Measurements from ENCODE around the gene RAF1. TPM values are rescaled to one million over a fixed set of nuclear protein-coding genes. Genes with fewer than 3 reads are reported as not detected.

The RAF1 gene
- total RNA-seq, 2 experiments from 2014 or later, result 127 to 139 TPM

GRCh38 chr3:12692444-12692843 lies 28.5 kb upstream of the RAF1 start:
- Histone ChIP-seq H3K36me3 (ENCODE audit: insufficient read depth, low read length) (no peaks in the 10 kb centered on the region), H3K27me3 (ENCODE audit: control insufficient read depth in 1 of 2, insufficient read depth in 2 of 2, low read length in 2 of 2) (no peaks in the 10 kb centered on the region), H3K9me3 (ENCODE audit: control insufficient read depth in 1 of 2, insufficient read depth in 1 of 2, low read length in 2 of 2) (no peaks in the 10 kb centered on the region), H3K4me3 (ENCODE audit: low read length) (no peak overlapping the region), H3K27ac (ENCODE audit: low read depth in 1 of 2, low read length in 2 of 2) (no peak overlapping the region), H3K4me1 (ENCODE audit: insufficient read depth, low read length) (no peaks in the 10 kb centered on the region)
- intact Hi-C loops (cut with DNase I, micrococcal nuclease), result no loop called here
- H3K4me1 Mint-ChIP-seq (ENCODE audit: low read depth), result no peaks in the 10 kb centered on the region
- DNase-seq, result no peak
- ATAC-seq (ENCODE audit: poor library complexity), result no peak
- no peaks in the 10 kb centered on the region for H3K27me3 Mint-ChIP-seq
- H3K27ac Mint-ChIP-seq, result no peak overlapping the region
- no peak overlapping the region for H3K4me3 Mint-ChIP-seq
- POLR2A ChIA-PET, result interaction anchor here (0.5 kb wide), 1 partner anchor 29 kb away, joined by 3 read pairs; no protein-coding TSS in a partner anchor
- TF ChIP-seq CTCF (IDR thresholded peaks at IDR 0.05), result no peak
- no peaks in the 10 kb centered on the region for H3K36me3 Mint-ChIP-seq (ENCODE audit: low read depth)
- CTCF ChIA-PET, result no interaction called here
- H3K9me3 Mint-ChIP-seq, result no peaks in the 10 kb centered on the region

GRCh38 chr3:12689997-12690711 lies 26.2 kb upstream of the RAF1 start:
- ChIA-PET POLR2A (no interaction called here), CTCF (no interaction called here)
- intact Hi-C loops (cut with DNase I, micrococcal nuclease), result no loop called here
- Histone ChIP-seq H3K27me3 (ENCODE audit: control insufficient read depth in 1 of 2, insufficient read depth in 2 of 2, low read length in 2 of 2) (no peaks in the 10 kb centered on the region), H3K27ac (ENCODE audit: low read depth in 1 of 2, low read length in 2 of 2) (no peak overlapping the region), H3K4me1 (ENCODE audit: insufficient read depth, low read length) (no peaks in the 10 kb centered on the region), H3K36me3 (ENCODE audit: insufficient read depth, low read length) (no peaks in the 10 kb centered on the region), H3K4me3 (ENCODE audit: low read length) (no peak overlapping the region), H3K9me3 (ENCODE audit: control insufficient read depth in 1 of 2, insufficient read depth in 1 of 2, low read length in 2 of 2) (no peaks in the 10 kb centered on the region)
- no peak overlapping the region for H3K4me3 Mint-ChIP-seq
- ATAC-seq (ENCODE audit: poor library complexity) (no peak), DNase-seq (no peak)
- TF ChIP-seq CTCF (IDR thresholded peaks at IDR 0.05), result no peak
- no peaks in the 10 kb centered on the region for H3K9me3 Mint-ChIP-seq
- no peak overlapping the region for H3K27ac Mint-ChIP-seq
- no peaks in the 10 kb centered on the region for H3K36me3 Mint-ChIP-seq (ENCODE audit: low read depth)
- no peaks in the 10 kb centered on the region for H3K4me1 Mint-ChIP-seq (ENCODE audit: low read depth)
- no peaks in the 10 kb centered on the region for H3K27me3 Mint-ChIP-seq

- ChIA-PET POLR2A (no interaction called here), CTCF (no interaction called here)
- no peaks in the 10 kb centered on the region for H3K4me1 ChIP-seq (ENCODE audit: insufficient read depth, low read length)
These were observed 24.0 kb upstream of the RAF1 start for GRCh38 chr3:12687948-12688347.

More at GRCh38 chr3:12687948-12688347, 24.0 kb upstream of the RAF1 start:
- Mint-ChIP-seq H3K9me3 (no peaks in the 10 kb centered on the region), H3K27ac (no peak overlapping the region), H3K36me3 (ENCODE audit: low read depth) (no peaks in the 10 kb centered on the region), H3K4me3 (no peak overlapping the region), H3K4me1 (ENCODE audit: low read depth) (no peaks in the 10 kb centered on the region), H3K27me3 (no peaks in the 10 kb centered on the region)
- no peak overlapping the region for H3K4me3 ChIP-seq (ENCODE audit: low read length)
- no peaks in the 10 kb centered on the region for H3K36me3 ChIP-seq (ENCODE audit: insufficient read depth, low read length)
- no peaks in the 10 kb centered on the region for H3K27me3 ChIP-seq (ENCODE audit: control insufficient read depth in 1 of 2, insufficient read depth in 2 of 2, low read length in 2 of 2)
- no peak overlapping the region for H3K27ac ChIP-seq (ENCODE audit: low read depth in 1 of 2, low read length in 2 of 2)
- H3K9me3 ChIP-seq (ENCODE audit: control insufficient read depth in 1 of 2, insufficient read depth in 1 of 2, low read length in 2 of 2), result no peaks in the 10 kb centered on the region
- no peak for DNase-seq
- no peak for TF ChIP-seq CTCF (IDR thresholded peaks at IDR 0.05)
- no peak for ATAC-seq (ENCODE audit: poor library complexity)
- intact Hi-C loops (cut with DNase I, micrococcal nuclease), result no loop called here

Data from CD4-positive, alpha-beta T cell (primary cell).